Measurements from ENCODE around the gene SH3PXD2B.

The SH3PXD2B gene

GRCh38 chr5:172365948-172366608, 88.2 kb downstream of the SH3PXD2B start:
- Histone ChIP-seq H3K36me3 (ENCODE audit: insufficient read depth, low read length) (no peaks in the 10 kb centered on the region), H3K27ac (ENCODE audit: low read depth, low read length, poor library complexity, severe bottlenecking) (no peak overlapping the region), H3K9me3 (ENCODE audit: low read length) (peaks cover 4% of the 10 kb centered on the region; the same call in 1 of the 2 replicates), H4K20me1 (ENCODE audit: insufficient read depth, low read length) (no peaks in the 10 kb centered on the region), H3K9me2 (ENCODE audit: low read depth, low read length) (no peaks in the 10 kb centered on the region), H3F3A (ENCODE audit: insufficient read depth, low read length) (no peaks in the 10 kb centered on the region), H3K4me3 (ENCODE audit: low read depth, low read length, poor library complexity, severe bottlenecking) (no peak overlapping the region), H3K27me3 (ENCODE audit: insufficient read depth, low read length) (peaks cover 4% of the 10 kb centered on the region; the same call in 1 of the 2 replicates), H3K4me2 (ENCODE audit: low read length) (no peak overlapping the region), H3K9ac (ENCODE audit: low read length) (no peak overlapping the region), H2AFZ (ENCODE audit: low read length) (no peak overlapping the region), H3K4me1 (ENCODE audit: insufficient read depth, low read length, severe bottlenecking) (peaks cover 9% of the 10 kb centered on the region), H3K79me2 (ENCODE audit: insufficient read depth, low read length) (no peaks in the 10 kb centered on the region)
- TF ChIP-seq EZH2 (IDR thresholded peaks at IDR 0.05; ENCODE audit: borderline replicate concordance, low read length) (no peak), CTCF (IDR thresholded peaks at IDR 0.05; ENCODE audit: low read length) (no peak)

- no peak overlapping the region for H2AFZ ChIP-seq (ENCODE audit: low read length)
- no peak overlapping the region for H3K9ac ChIP-seq (ENCODE audit: low read length)
- H3K27me3 ChIP-seq (ENCODE audit: insufficient read depth, low read length): peaks cover 4% of the 10 kb centered on the region; the same call in 1 of the 2 replicates
- H3K4me1 ChIP-seq (ENCODE audit: insufficient read depth, low read length, severe bottlenecking): peaks cover 9% of the 10 kb centered on the region
- no peak overlapping the region for H3K4me3 ChIP-seq (ENCODE audit: low read depth, low read length, poor library complexity, severe bottlenecking)
- H3K79me2 ChIP-seq (ENCODE audit: insufficient read depth, low read length): no peaks in the 10 kb centered on the region
- no peaks in the 10 kb centered on the region for H3K9me3 ChIP-seq (ENCODE audit: low read length)
- no peak for TF ChIP-seq EZH2 (IDR thresholded peaks at IDR 0.05; ENCODE audit: borderline replicate concordance, low read length)
- no peak for TF ChIP-seq CTCF (IDR thresholded peaks at IDR 0.05; ENCODE audit: low read length)
- no peaks in the 10 kb centered on the region for H3F3A ChIP-seq (ENCODE audit: insufficient read depth, low read length)
- no peaks in the 10 kb centered on the region for H3K36me3 ChIP-seq (ENCODE audit: insufficient read depth, low read length)
- no peak overlapping the region for H3K27ac ChIP-seq (ENCODE audit: low read depth, low read length, poor library complexity, severe bottlenecking)
- no peak overlapping the region for H3K4me2 ChIP-seq (ENCODE audit: low read length)
- H3K9me2 ChIP-seq (ENCODE audit: low read depth, low read length): no peaks in the 10 kb centered on the region
- H4K20me1 ChIP-seq (ENCODE audit: insufficient read depth, low read length): no peaks in the 10 kb centered on the region
Observed at GRCh38 chr5:172364773-172365172, 89.6 kb downstream of the SH3PXD2B start.

GRCh38 chr5:172362755-172363154, 91.6 kb downstream of the SH3PXD2B start:
- Histone ChIP-seq H3K4me1 (ENCODE audit: insufficient read depth, low read length, severe bottlenecking) (peaks cover 9% of the 10 kb centered on the region), H3K9me2 (ENCODE audit: low read depth, low read length) (no peaks in the 10 kb centered on the region), H3K36me3 (ENCODE audit: insufficient read depth, low read length) (no peaks in the 10 kb centered on the region), H3K27me3 (ENCODE audit: insufficient read depth, low read length) (peaks cover 5% of the 10 kb centered on the region; the same call in 1 of the 2 replicates), H3K27ac (ENCODE audit: low read depth, low read length, poor library complexity, severe bottlenecking) (no peak overlapping the region), H3K4me2 (ENCODE audit: low read length) (no peak overlapping the region), H3K4me3 (ENCODE audit: low read depth, low read length, poor library complexity, severe bottlenecking) (no peak overlapping the region), H4K20me1 (ENCODE audit: insufficient read depth, low read length) (no peaks in the 10 kb centered on the region), H3K9me3 (ENCODE audit: low read length) (no peaks in the 10 kb centered on the region), H3F3A (ENCODE audit: insufficient read depth, low read length) (no peaks in the 10 kb centered on the region), H3K79me2 (ENCODE audit: insufficient read depth, low read length) (no peaks in the 10 kb centered on the region), H3K9ac (ENCODE audit: low read length) (no peak overlapping the region), H2AFZ (ENCODE audit: low read length) (no peak overlapping the region)
- no peak for TF ChIP-seq CTCF (IDR thresholded peaks at IDR 0.05; ENCODE audit: low read length)
- TF ChIP-seq EZH2 (IDR thresholded peaks at IDR 0.05; ENCODE audit: borderline replicate concordance, low read length): no peak

All from OCI-LY1 (cell line).